Measurements from ENCODE around the gene SMPX.
"Not testable (repeated sequence)": the region's sequence is repeated elsewhere in the genome, so short reads cannot be mapped to it uniquely, and the experiment has no call there.

The SMPX gene

DNA sequence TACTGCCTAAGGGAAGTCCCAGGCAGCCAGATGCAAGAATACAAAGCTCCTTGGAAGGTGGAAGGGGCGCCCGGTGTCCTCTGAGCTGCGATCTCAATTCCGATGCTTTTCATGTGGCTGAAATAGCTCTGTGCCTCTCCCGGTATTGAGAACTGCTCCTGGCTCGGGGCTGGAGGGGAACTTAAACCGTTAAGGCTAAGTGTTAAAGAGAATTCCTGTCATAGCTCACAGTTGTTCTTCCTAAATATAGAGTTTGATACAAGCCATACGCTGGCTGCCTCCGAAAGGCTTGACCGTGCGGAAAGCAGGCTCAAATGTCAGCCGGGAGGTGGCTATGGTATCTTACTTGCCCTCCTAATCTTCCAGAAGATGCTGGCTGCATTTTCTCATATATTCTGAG, at the start of gene SMPX:
Gene SMPX (minus strand): TSS at position 157 of the 400 bp plus-strand sequence. CDS start 3,826 bp downstream, outside the sequence.
- DNase-seq: no peak

DNA sequence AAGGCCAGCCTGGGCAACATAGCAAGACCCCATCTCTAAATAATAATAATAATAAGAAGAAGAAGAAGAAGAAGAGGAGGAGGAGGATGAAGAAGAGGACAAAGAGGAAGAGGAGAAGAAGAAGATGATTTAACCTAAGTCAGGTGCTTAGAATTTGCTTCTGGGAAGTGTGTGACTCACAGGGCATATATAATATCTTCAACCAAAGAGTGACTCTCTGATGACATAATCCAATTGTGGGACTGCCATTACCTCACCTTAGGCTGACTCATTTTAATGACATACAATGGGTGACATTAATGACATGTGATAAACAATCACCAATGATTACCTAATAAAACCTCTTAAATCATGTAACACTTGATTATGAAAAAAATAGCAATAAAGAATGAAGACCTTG, 48.8 kb upstream of the SMPX start:
- no peak for DNase-seq

DNA sequence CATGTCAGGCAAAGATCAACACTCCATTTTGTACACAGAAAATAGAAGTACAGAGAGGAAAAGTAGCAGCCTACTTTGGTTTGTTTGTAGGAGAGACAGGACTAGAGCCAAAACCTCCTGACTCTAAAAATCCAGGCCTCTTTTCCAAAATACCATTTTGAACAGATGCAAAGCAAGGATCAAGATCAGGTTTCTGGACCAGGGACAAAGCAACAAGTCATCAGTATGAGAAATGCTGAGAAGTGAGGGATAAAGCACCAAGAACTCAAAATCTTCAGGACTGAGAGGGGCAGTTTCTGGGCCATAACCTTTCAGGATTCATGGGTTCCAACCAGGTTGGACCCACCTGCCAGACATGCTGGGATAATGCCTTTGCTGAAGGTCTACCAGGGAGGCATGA, 44.9 kb upstream of the SMPX start:
- DNase-seq: no peak

DNA sequence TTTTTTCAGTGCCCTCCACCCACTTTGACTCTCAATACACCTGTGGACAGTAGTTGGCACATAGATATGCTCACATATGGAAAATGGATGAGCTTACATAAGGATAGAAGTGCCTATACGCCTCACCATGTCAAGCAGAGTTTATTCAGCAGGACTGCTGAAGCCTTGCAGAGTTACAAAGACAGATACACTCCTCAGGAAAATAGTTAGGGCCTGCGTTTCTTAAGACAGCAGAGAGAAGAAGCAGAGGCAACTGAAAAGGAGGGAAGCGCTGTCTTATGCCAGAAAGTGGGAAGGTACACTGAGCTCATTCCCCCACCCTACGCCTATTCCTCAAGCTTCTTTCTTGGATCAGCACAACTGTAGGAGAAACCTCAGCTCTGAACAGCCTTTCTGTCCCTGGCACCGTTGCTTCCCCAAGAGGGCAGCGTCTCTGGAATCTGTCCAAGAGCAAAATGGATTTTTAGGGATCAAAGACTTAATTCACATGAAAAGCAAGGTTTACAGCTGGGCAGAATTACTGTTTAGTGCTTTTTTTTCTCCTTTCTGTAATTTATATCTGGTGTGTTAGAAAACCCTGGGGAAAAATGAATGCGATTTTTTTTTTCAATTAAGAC, 44.2 kb upstream of the SMPX start:
- no peak for DNase-seq

DNA sequence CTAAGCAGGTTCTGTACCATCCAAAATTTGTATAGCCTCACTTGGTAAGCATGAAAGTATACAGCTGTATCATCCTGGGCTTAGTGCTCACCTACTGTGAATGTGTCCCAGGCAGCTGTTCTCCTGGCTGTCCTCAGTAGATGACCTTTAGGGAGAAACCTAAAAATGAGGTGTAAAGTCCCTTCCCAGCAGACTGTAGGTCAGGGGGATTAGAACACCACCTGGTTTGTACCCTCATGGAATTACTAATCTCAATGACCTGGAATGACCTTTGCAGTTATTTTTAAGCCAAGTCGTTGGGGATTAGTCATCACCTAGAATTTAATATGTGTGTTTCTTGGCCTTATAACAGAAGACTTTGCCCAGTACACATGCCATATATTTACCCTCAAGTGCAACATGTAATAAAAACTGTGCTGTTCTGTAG, 42.4 kb upstream of the SMPX start:
- no peak for DNase-seq

DNA sequence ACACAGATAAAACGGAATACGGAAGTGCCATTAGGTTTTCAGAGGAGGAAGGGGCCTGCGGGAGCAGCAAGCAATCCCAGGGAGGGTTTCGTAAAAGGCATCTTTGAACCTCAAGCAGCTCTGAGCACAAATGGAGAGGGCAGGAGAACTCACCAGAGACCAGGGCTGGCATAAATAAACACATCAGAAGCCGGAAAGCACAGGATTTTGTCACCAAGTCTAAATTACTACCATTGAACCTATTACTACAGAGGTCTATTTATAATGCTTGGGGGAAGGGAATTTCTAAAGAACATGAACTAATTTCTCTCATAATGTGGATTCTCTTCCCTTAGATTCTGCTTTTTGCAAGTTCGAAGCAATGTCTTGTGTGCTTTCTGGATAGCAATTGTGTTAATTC, 41.9 kb upstream of the SMPX start:
- no peak for DNase-seq

DNA sequence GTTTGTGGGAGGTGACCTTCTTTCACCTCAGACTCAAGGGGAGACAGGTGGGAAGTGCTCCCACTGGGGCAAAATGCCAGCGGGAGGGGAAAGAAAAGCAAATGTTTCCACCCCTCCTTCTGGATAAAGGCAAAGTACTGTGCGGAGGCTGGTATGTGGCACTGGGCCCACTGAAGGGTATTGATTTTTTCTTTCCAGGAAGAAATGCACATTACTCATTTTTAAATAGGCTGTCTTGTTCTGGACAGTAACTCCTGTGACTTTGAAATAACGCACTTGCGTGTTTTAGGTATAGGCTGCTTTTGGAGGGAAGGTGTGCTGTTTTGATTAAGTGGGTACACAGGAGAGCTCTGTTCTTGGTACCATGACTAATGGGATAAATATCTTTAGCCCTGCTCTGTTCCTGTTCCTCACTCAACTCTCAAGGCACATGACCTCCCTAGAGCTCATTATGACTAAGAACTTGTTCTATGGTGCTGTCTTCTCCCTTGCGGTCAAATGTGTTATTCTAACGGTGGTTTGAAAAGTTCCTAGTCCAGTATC, 40.8 kb upstream of the SMPX start:
- DNase-seq: no peak

DNA sequence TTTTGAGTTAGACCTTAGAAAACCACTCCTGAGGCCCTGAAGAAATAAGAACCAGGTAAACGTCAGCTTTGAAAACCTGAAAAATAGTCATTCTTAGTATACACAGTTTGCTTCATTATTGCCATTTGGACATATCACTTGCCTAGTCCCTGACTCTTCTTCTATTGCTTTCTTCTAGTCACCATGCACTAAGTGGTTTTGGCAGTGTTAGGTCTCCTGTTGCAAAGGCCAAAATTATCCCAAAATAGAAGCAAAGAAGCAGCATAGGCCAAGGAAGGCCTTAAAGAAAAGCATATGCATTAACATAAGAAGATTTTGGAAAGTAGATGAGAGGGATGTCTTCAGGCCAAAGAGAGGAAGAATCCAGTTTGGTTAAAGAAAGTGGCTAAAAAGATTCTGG, 24.1 kb upstream of the SMPX start:
- no peak for DNase-seq

DNA sequence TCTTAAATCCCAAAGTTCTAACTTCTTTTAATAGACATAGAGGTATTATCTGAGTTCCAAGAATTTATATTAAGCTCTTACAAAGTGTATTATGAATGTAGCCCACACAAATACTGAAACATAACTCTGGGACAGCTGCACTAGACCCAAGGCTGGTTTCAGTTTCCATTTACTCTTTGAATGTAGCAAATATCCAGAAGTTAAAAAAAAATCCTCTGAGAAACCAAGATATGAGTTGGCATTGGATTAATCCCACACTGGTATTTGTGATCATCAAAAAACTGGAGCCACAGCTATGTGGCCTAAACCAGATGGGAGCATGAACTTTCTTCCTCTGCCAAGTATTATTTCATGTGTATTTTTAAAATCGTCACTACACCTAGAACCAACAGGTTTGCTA, 23.6 kb upstream of the SMPX start:
- no peak for DNase-seq

DNA sequence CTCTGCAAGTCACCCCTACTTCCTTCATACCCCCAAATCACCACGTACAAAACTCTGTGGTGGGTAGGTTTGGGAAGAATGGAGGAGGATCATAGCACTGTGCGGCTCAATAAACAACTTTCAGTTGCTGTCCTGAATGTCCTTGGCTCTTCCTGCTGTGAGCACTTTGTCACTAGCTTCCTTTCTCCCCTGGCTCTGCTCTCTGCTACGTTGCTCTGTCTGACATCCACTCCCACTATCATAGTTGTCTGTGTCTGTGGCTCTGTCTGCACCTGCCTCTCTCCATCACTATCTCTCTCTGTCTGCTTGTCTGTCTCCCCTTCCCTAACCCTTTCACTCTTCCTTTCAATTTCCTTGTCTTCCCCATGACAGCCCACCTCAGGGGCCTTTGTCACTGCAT, 21.2 kb upstream of the SMPX start:
- no peak for DNase-seq

DNA sequence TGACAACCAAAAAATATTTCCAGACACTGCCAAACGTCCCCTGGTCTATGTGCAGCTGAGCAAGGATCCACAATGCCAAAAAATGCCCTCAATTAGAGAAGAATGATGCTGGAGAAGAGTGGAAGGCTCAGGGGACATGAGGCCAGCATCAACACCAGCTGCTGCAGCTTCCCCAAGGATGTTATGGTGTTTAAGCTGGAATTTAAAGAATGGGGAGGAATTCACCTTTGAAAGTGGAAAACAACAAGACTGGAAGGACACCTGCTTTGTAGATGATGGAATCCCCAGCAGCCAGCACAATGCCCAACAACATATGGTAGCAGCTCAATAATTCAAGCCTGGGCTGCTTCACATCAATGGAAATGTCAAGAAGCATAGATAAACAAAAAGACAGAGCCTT, 20.3 kb upstream of the SMPX start:
- DNase-seq: no peak

DNA sequence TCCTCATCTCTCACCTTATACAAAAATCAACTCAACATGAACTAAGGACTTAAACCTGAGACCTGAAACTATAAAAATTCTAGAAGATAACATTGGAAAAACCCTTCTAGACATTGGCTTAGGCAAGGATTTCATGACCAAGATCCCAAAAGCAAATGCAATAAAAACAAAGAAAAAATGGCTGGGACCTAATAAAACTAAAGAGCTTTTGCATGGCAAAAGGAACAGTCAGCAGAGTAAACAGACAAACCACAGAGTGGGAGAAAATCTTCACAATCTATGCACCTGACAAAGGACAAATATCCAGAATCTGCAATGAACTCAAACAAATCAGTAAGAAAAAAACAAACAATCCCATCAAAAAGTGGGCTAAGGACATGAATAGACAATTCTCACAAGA, 17.2 kb upstream of the SMPX start:
- DNase-seq: not testable (repeated sequence)

DNA sequence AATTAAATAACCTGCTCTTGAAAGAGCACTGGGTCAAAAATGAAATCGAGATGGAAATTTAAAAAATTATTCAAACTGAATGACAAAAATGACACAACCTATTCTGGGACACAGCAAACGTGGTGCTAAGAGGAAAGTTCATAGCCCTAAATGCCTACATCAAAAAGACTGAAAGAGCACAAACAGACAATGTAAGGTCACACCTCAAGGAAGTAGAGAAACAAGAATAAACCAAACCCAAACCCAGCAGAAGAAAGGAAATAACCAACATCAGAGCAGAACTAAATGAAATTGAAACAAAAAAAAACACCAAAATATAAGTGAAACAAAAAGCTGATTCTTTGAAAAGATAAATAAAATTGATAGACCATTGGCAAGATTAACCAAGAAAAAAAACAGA, 15.1 kb upstream of the SMPX start:
- DNase-seq: not testable (repeated sequence)

DNA sequence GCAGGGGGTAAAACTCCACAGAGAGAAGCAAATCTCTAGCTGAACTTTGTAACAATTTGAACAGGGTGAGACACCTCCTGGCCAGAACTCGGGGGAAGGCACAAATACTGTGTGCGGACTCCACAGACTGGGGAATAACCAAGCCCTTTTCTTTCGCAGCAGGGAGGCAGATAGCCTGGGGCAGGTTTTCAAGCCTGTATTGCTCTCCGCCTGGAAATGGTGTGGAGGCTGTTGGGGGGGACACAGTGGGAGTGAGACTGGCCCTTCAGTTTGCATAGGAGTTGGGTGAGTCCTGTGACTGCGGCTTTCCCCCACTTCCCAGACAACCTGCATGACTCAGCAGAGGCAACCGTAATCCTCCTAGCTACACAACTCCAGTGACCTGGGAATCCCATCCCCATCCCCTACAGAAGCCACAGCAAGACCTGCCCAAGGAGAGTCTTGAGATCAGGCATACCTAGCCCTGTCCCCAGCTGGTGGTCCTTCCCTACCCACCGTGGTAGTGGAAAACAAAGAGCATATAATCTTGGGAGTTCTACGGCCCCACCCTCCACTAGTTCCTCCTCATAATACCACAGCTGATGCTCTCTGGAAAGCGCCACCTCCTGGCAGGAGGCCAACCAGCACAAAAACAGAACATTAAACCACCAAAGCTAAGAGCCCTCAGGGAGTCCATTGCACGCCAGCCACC, 12.9 kb upstream of the SMPX start:
- no peak for DNase-seq

DNA sequence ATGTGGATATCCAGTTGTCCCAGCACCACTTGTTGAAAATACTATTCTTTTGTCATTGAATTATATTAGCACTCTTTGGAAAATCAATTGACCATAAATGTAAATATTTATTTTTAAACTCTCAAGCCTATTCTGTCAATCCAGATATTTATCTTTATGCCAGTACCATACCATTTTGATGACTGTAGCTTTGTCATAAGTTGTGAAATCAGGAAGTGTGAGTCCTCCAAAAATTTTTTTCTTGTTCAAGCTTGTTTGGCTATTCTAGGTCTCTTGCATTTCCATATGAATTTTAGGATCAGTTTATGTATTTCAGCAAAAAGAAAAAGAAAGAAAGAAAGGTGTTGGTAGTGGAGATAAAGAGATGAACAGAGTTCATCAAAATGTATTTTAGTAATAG, 8.2 kb upstream of the SMPX start:
- DNase-seq: no peak

DNA sequence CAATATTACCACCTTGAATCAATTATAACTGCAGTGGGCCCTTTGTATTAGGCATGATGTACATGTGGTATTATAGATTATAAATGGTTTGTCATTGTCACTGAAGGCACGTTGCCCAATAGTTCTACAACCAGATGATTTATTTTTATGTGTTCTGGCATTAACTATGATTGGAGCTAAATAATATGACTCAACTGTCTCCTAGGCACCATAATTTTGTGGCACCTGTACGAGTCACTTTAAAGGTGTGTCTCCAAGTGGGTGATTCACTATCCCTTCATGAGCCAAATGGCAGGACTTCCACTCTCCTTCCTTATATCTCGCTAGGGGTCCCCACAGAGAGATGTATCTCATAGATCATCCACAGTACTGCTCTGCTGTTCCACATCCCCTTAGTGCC, 6.1 kb upstream of the SMPX start:
- no peak for DNase-seq

DNA sequence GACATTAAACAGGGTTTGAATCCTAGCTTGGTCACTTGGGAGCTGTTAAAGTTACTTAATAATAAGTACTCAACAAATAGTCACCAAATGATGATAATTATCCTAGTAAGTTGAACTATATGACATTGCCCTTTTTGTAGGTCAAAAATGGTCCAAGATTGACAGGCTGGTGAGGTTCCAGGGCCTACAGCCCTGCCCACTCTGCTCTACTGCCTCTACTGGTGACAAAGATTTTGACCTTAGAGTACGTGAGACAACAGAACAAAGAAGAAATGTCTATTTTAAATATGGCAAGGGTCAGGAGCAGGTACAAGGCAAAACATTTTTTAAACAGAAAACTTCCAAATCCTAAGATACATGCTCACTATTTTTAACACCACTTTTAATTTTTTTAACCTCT, 572 bp upstream of the SMPX start:
- no peak for DNase-seq

DNA sequence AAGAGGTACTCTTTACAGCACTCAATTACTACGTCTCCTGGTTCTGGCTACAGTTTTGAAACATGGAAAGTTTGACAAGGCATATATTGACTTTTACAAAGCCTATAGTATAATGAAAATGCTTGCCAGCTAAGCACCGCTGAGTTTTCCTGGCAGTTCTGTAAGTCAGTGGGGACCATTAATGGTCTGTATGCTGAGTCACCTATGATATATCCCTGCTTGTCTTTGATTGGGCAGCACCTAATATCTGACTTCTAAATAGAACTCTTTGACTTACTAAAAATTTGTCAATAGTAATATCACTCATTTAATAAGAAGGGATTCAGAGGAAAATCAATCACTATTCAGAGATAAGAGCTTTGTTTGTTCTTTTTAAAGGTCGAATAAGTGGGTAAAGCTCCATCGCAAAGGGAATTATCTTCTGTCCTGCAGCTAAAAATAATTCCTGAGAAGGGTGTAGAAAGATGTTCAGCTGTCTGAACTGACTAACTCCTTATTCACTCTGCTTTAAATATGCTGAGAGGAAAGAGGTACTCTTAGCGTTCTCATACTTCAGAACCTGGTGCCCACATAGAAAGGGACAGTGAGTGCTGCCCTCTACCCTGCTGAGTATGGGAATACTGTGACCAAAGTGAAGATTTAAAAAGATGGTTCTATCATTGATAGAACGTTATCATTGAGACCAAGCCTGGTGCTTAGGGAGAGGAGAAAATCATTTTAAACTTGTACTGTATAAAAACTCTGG, 959 bp downstream of the SMPX start:
- no peak for DNase-seq

DNA sequence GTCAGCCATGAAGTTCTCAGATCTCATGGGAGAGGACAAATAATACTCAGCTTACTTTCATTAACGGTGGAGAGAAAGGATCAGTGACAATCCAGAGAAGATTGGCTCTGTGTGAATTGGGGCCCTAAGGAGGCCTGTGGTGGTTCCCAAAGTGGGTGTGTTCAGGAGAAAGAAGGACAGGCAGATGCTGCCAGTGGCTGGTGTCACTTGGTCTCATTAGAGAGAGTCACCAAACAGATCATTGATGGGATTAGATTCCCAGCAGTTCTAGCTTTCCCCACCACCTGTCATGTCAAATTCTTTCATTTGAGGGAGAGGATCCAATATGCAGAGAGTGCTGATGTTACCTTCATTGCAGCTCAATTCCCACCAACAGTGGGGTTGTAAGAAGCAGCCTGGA, 8.0 kb downstream of the SMPX start:
- no peak for DNase-seq

DNA sequence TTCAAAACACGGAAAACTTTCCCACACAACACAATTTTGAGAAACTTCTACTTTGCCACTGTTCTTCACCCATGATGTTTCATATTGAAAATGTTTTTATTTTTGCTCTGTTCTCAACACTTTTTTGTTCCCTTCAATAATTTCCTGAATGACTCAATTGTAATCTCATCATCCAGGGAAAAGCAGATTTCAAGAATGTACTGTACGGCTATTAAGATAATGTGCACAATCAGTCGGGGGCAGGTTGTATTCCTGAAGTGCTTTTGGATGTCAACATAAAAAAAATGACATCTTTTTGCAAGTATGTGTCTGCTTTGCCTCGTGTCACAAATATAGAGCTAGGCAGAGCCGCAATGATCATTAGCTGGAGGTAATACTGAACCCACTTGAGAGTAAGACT, 9.7 kb downstream of the SMPX start:
- no peak for DNase-seq

DNA sequence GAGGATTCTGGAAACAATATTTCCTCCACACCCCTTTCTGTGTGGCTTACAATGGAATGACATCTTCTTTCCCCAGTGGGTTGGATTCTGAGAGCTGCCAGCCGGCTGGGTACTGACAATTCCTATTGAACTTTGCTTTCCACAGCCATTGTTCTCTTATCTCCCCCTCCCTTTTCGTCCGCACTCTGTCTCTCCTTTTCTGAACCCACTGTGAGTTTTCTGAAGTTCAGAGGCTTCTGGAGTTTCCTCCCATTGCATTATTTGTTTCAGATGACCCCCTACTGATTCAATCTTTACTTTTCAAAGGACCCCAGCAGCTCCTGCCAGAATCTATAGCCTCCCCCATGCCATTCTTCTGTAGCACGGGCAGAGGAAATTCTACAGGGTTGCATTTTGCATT, 10.4 kb downstream of the SMPX start:
- no peak for DNase-seq

DNA sequence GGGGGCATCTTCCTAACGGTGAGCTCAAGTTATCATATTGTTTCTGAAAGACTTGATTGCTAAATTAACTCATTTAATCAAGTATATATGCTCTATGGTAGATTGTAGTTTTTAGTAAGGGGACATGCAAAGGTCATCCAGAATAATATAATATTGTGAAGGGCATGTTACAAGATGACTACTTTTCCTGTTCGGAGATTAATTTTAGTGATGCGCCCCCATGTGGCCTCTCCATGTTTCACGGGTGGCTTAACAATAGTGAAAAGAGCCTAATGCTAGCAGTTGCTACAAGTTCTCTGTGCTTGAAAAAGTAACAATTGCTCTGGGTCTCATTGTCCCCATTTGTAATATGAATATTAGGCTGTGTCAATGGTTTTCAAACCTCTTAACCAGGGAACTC, 12.2 kb downstream of the SMPX start:
- peak; percentile 16 for DNase-seq

DNA sequence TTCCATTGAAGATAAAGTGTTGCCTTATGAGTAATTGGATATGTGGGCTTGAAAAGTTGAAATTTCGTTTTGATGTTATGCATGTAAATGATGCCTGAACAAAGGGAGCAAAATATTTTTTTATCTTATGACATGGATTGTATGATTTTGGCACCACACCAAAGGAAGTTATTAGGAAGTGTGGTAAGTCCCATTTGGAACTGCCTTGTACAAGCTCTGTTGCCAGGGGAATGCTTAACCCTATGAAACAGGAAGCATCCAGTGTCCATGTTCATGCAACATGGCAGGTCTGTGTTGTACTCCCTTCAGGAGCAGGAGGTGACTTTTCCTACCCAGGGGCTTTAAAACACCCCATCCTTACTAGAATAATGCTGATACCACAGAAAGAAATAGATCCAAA, 13.2 kb downstream of the SMPX start:
- DNase-seq: no peak

DNA sequence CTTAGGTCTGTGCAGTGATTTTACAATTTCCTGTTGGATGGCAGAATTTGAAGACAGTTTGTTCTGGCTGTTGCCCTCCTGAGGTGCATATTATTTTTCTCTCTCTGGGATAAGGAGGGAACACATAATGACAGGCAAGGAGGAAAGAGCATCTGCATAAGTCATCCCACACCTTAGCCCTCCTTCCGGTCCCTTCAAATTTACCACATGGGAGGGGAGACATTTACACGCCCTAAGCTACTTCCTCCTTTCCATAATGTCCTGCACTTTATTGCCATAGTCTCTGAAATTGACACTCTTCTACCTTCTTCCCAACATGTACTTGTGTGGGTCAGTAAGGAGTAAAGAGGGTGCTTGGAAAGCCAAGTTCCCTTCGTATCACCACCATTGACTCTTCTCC, 13.9 kb downstream of the SMPX start:
- no peak for DNase-seq
